HCT116 (cell line): ENCODE data around the gene CSN2. TPM values are rescaled to one million over a fixed set of nuclear protein-coding genes. Genes with fewer than 3 reads are reported as not detected.

Experiments
- ATAC-seq: fragments of 200-7000 bp; cut with Tn5 transposase; 2 replicates; pipeline ENCODE4 v1.9.1; 2020; ENCODE audit warnings: mild to moderate bottlenecking, moderate library complexity
- BruUV-seq: library from RNA; stranded (reverse); fragments of 400-500 nt; replicated peaks from 2 replicates; lab custom pipeline; 2021; lab: Mats Ljungman, UMichigan
- CTCF ChIA-PET: fragments of 300-600 bp; sonication (Branson Sonifier 250); formaldehyde crosslinking; loops from one replicate; lab custom pipeline; 2021; ENCODE audit warnings: antibody characterized with exemption; lab: Charles Lee
- POLR2A ChIA-PET: fragments of 300-600, 350-600 bp; sonication (Branson Sonifier 250); formaldehyde crosslinking; loops from one replicate; lab custom pipeline; 2021; ENCODE audit warnings: antibody characterized with exemption; lab: Charles Lee
- RAD21 ChIA-PET, 2 experiments: fragments of 300-600 bp; sonication (Branson Sonifier 250); formaldehyde crosslinking; loops; one replicate each; lab custom pipeline; 2023; ENCODE audit warnings: low total read pairs in 2 of 2; ENCODE audit not compliant: uncharacterized antibody in 2 of 2, unreplicated experiment in 2 of 2, low non-redundant PET in 1 of 2; lab: Charles Lee
- DNase-seq: peaks from one replicate; pipeline ENCODE4 v3.0.0-alpha.2; 2010; ENCODE audit warnings: low read depth, low spot score
- H2AFZ ChIP-seq: fragments of 200-600 bp; shearing (Covaris generic), sonication (generic); 2 replicates; pipeline ENCODE4 v1.6.1; 2017; ENCODE audit warnings: low read depth, mixed run types, mixed read lengths, antibody characterized with exemption, low read length; ENCODE audit not compliant: poor library complexity, severe bottlenecking
- H3K27ac ChIP-seq: 2 replicates; pipeline ENCODE4 v1.5.1; 2012; ENCODE audit warnings: low read depth, low read length
- H3K27me3 ChIP-seq: fragments of 200-600 bp; sonication (generic); 2 replicates; pipeline ENCODE4 v1.6.1; 2016; ENCODE audit warnings: mixed run types, low read length, mixed read lengths; ENCODE audit not compliant: insufficient read depth
- H3K36me3 ChIP-seq, 2 experiments: fragments of 200-500 bp in 1 of 2; fragments of 200-600 bp in 1 of 2; sonication (Bioruptor generic) in 1 of 2; sonication (generic) in 1 of 2; 2 replicates each; pipeline versions ENCODE4 v1.5.1 to v1.6.1; 2014 to 2016; ENCODE audit warnings: low read length in 2 of 2, inconsistent platforms in 1 of 2, mixed read lengths in 1 of 2, mixed run types in 1 of 2; ENCODE audit not compliant: insufficient read depth in 2 of 2, control insufficient read depth in 1 of 2
- H3K4me1 ChIP-seq, 2 experiments: fragments of 200-600 bp in 1 of 2; sonication (generic) in 1 of 2; 2 replicates each; pipeline versions ENCODE4 v1.5.1 to v1.6.1; 2012 to 2017; ENCODE audit warnings: low read length in 2 of 2, inconsistent platforms in 1 of 2, mild to moderate bottlenecking in 1 of 2, mixed read lengths in 1 of 2, mixed run types in 1 of 2, moderate library complexity in 1 of 2; ENCODE audit not compliant: insufficient read depth in 2 of 2, control insufficient read depth in 1 of 2
- H3K4me2 ChIP-seq: fragments of 200-600 bp; sonication (generic); 2 replicates; pipeline ENCODE4 v1.6.1; 2017; ENCODE audit warnings: mixed run types, low read length, mixed read lengths
- H3K4me3 ChIP-seq, 2 experiments: fragments of 200-600 bp in 1 of 2; sonication (generic) in 1 of 2; replicated peaks in 1 of 2; 2 replicates each; pipeline ENCODE4 v1.5.1; 2011 to 2016; ENCODE audit warnings: low read length in 2 of 2, control low read depth in 1 of 2, low read depth in 1 of 2, mild to moderate bottlenecking in 1 of 2, mixed read lengths in 1 of 2, mixed run types in 1 of 2
- H3K79me2 ChIP-seq: fragments of 200-600 bp; sonication (generic); 2 replicates; pipeline ENCODE4 v1.6.1; 2017; ENCODE audit warnings: mild to moderate bottlenecking, mixed run types, low read length, moderate library complexity, mixed read lengths; ENCODE audit not compliant: insufficient read depth
- H3K9ac ChIP-seq: fragments of 200-600 bp; sonication (generic); 2 replicates; pipeline ENCODE4 v1.6.1; 2016; ENCODE audit warnings: low read length, mixed read lengths
- H3K9me2 ChIP-seq: fragments of 200-600 bp; sonication (generic), shearing (Covaris generic); 2 replicates; pipeline ENCODE4 v1.6.1; 2017; ENCODE audit warnings: mixed run types, mild to moderate bottlenecking, moderate library complexity; ENCODE audit not compliant: insufficient read depth
- H3K9me3 ChIP-seq, 2 experiments: fragments of 200-500 bp in 1 of 2; fragments of 200-600 bp in 1 of 2; sonication (Bioruptor generic) in 1 of 2; sonication (generic) in 1 of 2; 2 replicates each; pipeline ENCODE4 v1.6.1; 2014 to 2017; ENCODE audit warnings: low read length in 2 of 2, mixed read lengths in 2 of 2, inconsistent platforms in 1 of 2, low read depth in 1 of 2, mild to moderate bottlenecking in 1 of 2, mixed run types in 1 of 2, moderate library complexity in 1 of 2; ENCODE audit not compliant: control insufficient read depth in 1 of 2, insufficient read depth in 1 of 2
- H4K20me1 ChIP-seq: fragments of 200-600 bp; sonication (generic), shearing (Covaris generic); 2 replicates; pipeline ENCODE4 v1.6.1; 2017; ENCODE audit warnings: mixed run types, mild to moderate bottlenecking, moderate library complexity; ENCODE audit not compliant: insufficient read depth
- CBX3 ChIP-seq: IDR thresholded peaks from 2 replicates; pipeline ENCODE4 v1.6.1; 2012; ENCODE audit warnings: low read depth
- EZH2phosphoT487 ChIP-seq: fragments of 200-600 bp; IDR thresholded peaks from 2 replicates; pipeline ENCODE4 v1.6.1; 2018; ENCODE audit warnings: antibody characterized with exemption, borderline replicate concordance
- FOSL1 ChIP-seq: IDR thresholded peaks from 2 replicates; pipeline ENCODE4 v1.6.1; 2012; ENCODE audit warnings: low read depth
- POLR2A ChIP-seq: IDR thresholded peaks from 2 replicates; pipeline ENCODE4 v1.7.0; 2011; ENCODE audit warnings: borderline replicate concordance; ENCODE audit not compliant: insufficient read depth, insufficient read length; ENCODE audit errors: extremely low read depth
- POLR2AphosphoS5 ChIP-seq: IDR thresholded peaks from 2 replicates; pipeline ENCODE4 v1.6.1; 2011; ENCODE audit warnings: mild to moderate bottlenecking, low read depth, low read length, moderate library complexity
- SIN3A ChIP-seq: IDR thresholded peaks from 2 replicates; pipeline ENCODE4 v1.6.1; 2012; ENCODE audit warnings: low read depth
- SP1 ChIP-seq: IDR thresholded peaks from 2 replicates; pipeline ENCODE4 v1.6.1; 2012; ENCODE audit warnings: low read depth
- SRF ChIP-seq: IDR thresholded peaks from 2 replicates; pipeline ENCODE4 v1.6.1; 2012; ENCODE audit warnings: low read depth
- TCF7L2 ChIP-seq: IDR thresholded peaks from 2 replicates; pipeline ENCODE4 v1.7.0; 2011; ENCODE audit warnings: borderline replicate concordance, inconsistent platforms; ENCODE audit not compliant: insufficient read depth, insufficient read length; ENCODE audit errors: extremely low read depth
- intact Hi-C: fragments of 100-400 bp; cut with micrococcal nuclease; formaldehyde crosslinking; loops from 2 replicates; pipeline ENCODE4 v1.10.0; 2022
- total RNA-seq: library from RNA; stranded (reverse); gene quantifications from one replicate; pipeline ENCODE4 v1.2.1, GENCODE V29; 2021; ENCODE audit not compliant: unreplicated experiment
- TF ChIP-seq, protein P1 (sequence below): IDR thresholded peaks from 2 replicates; pipeline ENCODE4 v1.6.1; 2012
- TF ChIP-seq, protein P2 (sequence below): IDR thresholded peaks from 2 replicates; pipeline ENCODE4 v1.6.1; 2012

The CSN2 gene
- total RNA-seq, 1 experiment from 2014 or later = not detected

DNA sequence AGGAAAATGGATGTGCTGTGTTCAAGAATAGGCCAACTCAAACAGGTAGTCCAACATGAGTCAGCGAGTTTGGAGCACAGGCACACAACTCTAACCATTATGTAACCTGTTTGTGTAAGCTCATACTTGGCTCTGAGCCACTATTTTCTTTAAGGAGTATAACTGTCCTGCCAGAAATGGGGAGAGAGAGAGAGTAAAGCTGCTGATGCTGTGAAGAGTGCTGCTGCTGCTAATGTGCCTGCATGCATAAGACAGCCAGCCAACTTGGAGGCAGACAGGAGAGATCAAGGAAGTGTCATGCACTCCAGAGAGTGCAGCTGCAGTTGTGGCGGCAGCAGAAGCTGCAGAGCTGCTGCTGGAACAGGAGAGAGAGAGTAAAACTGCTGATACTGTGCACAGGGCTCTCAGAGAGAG lies 18.5 kb upstream of the CSN2 start:
- H4K20me1 ChIP-seq = no peaks in the 10 kb centered on the region; the same call in 1 of the 2 replicates
- H3K4me2 ChIP-seq = no peak overlapping the region

DNA sequence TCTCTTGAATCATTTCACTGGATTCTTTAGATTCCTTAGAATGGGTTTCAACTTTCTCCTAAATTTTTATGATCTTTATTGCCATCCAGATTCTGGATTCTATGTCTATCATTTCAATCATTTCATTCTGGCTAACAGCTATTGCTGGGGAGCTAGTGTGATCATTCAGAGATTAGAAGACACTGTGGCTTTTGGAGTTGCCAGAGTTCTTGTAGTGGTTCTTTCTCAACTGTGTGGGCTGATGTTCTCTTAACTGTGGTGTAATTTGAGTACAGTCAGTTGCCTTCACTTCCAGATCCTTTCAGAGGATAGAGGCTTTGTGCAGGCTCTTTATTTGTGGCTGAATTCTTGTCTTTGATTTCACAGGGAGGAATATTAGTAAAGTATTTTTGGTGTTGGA lies 12.1 kb upstream of the CSN2 start:
- no peak overlapping the region for H3K9ac ChIP-seq
- H4K20me1 ChIP-seq = no peaks in the 10 kb centered on the region; the same call in 1 of the 2 replicates
- no peaks in the 10 kb centered on the region for H3K79me2 ChIP-seq
- H3K9me3 ChIP-seq = no peaks in the 10 kb centered on the region
- intact Hi-C loops = no loop called here
- ChIA-PET CTCF (no interaction called here), POLR2A (no interaction called here), RAD21 (no interaction called here)
- ATAC-seq (no peak), DNase-seq (no peak)
- no peak overlapping the region for H3K27ac ChIP-seq
- no peaks in the 10 kb centered on the region for H3K27me3 ChIP-seq
- no peak overlapping the region for H2AFZ ChIP-seq
- no peaks in the 10 kb centered on the region for H3K4me1 ChIP-seq
- no TSS peak for BruUV-seq
- TF ChIP-seq EZH2phosphoT487 (no peak), SP1 (no peak), POLR2AphosphoS5 (no peak), CBX3 (no peak), TCF7L2 (no peak), SRF (no peak), SIN3A (no peak), POLR2A (no peak)
- TF ChIP-seq, protein P1, sequence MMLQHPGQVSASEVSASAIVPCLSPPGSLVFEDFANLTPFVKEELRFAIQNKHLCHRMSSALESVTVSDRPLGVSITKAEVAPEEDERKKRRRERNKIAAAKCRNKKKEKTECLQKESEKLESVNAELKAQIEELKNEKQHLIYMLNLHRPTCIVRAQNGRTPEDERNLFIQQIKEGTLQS = no peak
- TF ChIP-seq, protein P2, sequence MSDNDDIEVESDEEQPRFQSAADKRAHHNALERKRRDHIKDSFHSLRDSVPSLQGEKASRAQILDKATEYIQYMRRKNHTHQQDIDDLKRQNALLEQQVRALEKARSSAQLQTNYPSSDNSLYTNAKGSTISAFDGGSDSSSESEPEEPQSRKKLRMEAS = no peak
- H3K4me2 ChIP-seq = no peak overlapping the region
- H3K36me3 ChIP-seq = no peaks in the 10 kb centered on the region
- no peaks in the 10 kb centered on the region for H3K9me2 ChIP-seq
- no peak overlapping the region for H3K4me3 ChIP-seq

More for the DNA sequence above, 18.5 kb upstream of the CSN2 start:
- no peaks in the 10 kb centered on the region for H3K9me3 ChIP-seq
- no peak overlapping the region for H3K27ac ChIP-seq
- POLR2A ChIA-PET = no interaction called here
- no peak overlapping the region for H3K4me3 ChIP-seq
- intact Hi-C loops = no loop called here
- no peaks in the 10 kb centered on the region for H3K36me3 ChIP-seq
- DNase-seq (no peak), ATAC-seq (peak; percentile 30; the same call in 1 of the 2 replicates)
- no peaks in the 10 kb centered on the region for H3K79me2 ChIP-seq
- no peak overlapping the region for H3K9ac ChIP-seq
- no peaks in the 10 kb centered on the region for H3K9me2 ChIP-seq
- BruUV-seq = no TSS peak
- H3K27me3 ChIP-seq = no peaks in the 10 kb centered on the region
- no peak overlapping the region for H2AFZ ChIP-seq
- TF ChIP-seq FOSL1 = no peak
- CTCF ChIA-PET = no interaction called here
- no peaks in the 10 kb centered on the region; a peak in 1 of 4 replicates for H3K4me1 ChIP-seq
- RAD21 ChIA-PET = no interaction called here
